Activated T-cell treated with anti-CD3 and anti-CD28 coated beads, Interleukin-2, amount 50 U/mL, for 72 hours (primary cell): ENCODE measurements around the gene EIF4G1. TPM values are rescaled to one million over a fixed set of nuclear protein-coding genes. Genes with fewer than 3 reads are reported as not detected.
A peak's percentile ranks its signal among the peaks of the same experiment; 100 is the strongest.

ENCODE experiments used
- ATAC-seq, 2 donors: fragments of 150-1000 bp; cut with Tn5 transposase; replicated peaks in 1 of 2; 2 replicates each; pipeline ENCODE4 v1.10.0; 2021; ENCODE audit warnings: moderate library complexity in 2 of 2, mild to moderate bottlenecking in 1 of 2
- DNase-seq, 2 donors: peaks; one replicate each; pipeline ENCODE4 v3.0.0; 2021 to 2022; ENCODE audit warnings: mixed read lengths in 1 of 2
- H3K27ac Mint-ChIP-seq: one replicate; pipeline ENCODE4 v1.8.0; 2022; ENCODE audit warnings: mild to moderate bottlenecking, moderate library complexity, mixed read lengths
- H3K27me3 Mint-ChIP-seq: one replicate; pipeline ENCODE4 v1.8.0; 2022; ENCODE audit warnings: low read depth, mixed read lengths
- H3K36me3 Mint-ChIP-seq, 2 donors: one replicate each; pipeline ENCODE4 v1.8.0; 2022; ENCODE audit warnings: mixed read lengths in 2 of 2, mild to moderate bottlenecking in 1 of 2; ENCODE audit not compliant: insufficient read depth in 2 of 2
- H3K4me1 Mint-ChIP-seq: one replicate; pipeline ENCODE4 v1.8.0; 2022; ENCODE audit warnings: low read depth, mixed read lengths
- H3K4me3 Mint-ChIP-seq, 2 donors: one replicate each; pipeline ENCODE4 v1.8.0; 2022; ENCODE audit warnings: mild to moderate bottlenecking in 2 of 2, mixed read lengths in 2 of 2, moderate library complexity in 2 of 2
- H3K9me3 Mint-ChIP-seq, 2 donors: one replicate each; pipeline ENCODE4 v1.8.0; 2022; ENCODE audit warnings: mixed read lengths in 2 of 2
- total RNA-seq, 2 donors: library from RNA; stranded (reverse); gene quantifications; one replicate each; pipeline ENCODE4 v1.2.3, GENCODE V29; 2022

Gene EIF4G1
- total RNA-seq, 2 donors from 2014 or later: 274 to 305 TPM

DNA sequence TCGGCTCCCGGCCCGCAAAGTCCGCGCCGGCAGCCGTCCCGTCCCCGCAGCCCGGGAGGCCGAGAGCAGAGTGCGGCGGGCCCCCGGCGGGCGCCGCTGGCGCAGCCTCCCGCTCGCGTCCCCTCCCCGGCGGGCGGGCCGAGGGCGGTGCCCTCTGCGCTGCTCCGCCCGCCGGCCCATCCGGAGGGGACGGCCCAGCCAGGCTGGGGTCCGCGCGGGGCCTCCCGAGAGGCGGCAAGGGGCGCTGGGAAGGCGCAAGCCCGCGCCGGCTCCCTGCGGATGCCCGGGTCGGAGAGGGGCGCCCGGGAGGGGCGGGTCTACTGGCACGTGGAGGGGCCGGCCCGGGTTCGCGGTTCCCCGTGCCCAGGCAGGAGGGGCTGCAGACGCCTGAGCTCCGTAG lies 47.1 kb downstream of the EIF4G1 start, which contains the start of the genes CLCN2 and POLR2H:
Gene CLCN2, minus strand, starts transcription at position 74 of the 400 bp plus-strand sequence. CDS start 126 bp downstream, outside the sequence.
Gene POLR2H, plus strand, starts transcription at position 179 of the 400 bp plus-strand sequence. CDS start 1,783 bp downstream, outside the sequence.
- peak; percentile 64 to 65 for DNase-seq
- peaks cover 33% of the 10 kb centered on the region for H3K4me1 Mint-ChIP-seq
- H3K27ac Mint-ChIP-seq: peak within 1 kb of the TSS; percentile 14
- peaks cover 9 to 10% of the 10 kb centered on the region in 2 donors for H3K36me3 Mint-ChIP-seq
- no peaks in the 10 kb centered on the region for H3K27me3 Mint-ChIP-seq
- ATAC-seq: peak; percentile 51 to 54
- H3K9me3 Mint-ChIP-seq: no peaks in the 10 kb centered on the region
- peak within 1 kb of the TSS; percentile 77 to 91 for H3K4me3 Mint-ChIP-seq

DNA sequence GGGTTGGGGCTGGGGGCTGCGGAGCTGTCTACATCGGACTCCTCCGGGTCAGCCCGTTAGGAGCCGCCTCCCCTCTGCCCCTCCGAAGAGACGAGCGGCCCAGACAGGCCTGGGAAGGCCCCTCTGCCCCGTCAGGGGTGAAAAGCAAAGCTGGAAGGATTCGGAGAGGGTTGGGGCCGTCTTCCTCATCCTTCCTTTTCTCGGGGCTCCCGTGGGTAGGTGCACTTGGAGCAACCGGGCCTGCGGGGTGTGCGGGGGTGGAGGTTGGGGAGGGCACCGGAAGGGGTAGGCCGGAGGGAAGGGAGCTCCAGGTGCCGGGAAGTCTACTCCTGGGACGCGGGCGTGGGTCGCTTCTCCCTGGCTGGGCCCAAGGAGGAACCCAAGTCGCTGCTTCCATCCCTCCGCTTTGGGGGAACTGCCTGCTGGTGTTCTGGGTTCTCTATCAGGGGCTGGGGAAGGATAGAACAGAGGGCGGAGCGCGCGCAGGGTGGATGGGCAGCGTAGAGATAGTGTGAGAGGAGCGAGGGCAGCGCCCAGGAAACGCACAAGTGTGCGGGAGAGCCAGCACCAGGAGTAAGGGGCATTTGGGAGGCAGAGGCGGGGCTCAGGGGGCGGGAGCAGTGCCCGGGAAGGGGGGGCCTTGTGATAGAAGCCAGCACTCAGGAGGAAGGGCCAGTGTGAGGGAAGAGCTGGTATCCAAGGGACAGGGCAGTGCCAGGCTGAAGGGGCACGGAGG lies 47.7 kb downstream of the EIF4G1 start:
- Mint-ChIP-seq H3K4me3 (peak overlapping the region; percentile 77 to 91), H3K27me3 (no peaks in the 10 kb centered on the region), H3K27ac (peak overlapping the region; percentile 14), H3K4me1 (peaks cover 39% of the 10 kb centered on the region), H3K36me3 (peaks cover 9 to 15% of the 10 kb centered on the region in 2 donors), H3K9me3 (no peaks in the 10 kb centered on the region)
- ATAC-seq: peak; percentile 25 to 27
- DNase-seq: peak; percentile 50 to 65

DNA sequence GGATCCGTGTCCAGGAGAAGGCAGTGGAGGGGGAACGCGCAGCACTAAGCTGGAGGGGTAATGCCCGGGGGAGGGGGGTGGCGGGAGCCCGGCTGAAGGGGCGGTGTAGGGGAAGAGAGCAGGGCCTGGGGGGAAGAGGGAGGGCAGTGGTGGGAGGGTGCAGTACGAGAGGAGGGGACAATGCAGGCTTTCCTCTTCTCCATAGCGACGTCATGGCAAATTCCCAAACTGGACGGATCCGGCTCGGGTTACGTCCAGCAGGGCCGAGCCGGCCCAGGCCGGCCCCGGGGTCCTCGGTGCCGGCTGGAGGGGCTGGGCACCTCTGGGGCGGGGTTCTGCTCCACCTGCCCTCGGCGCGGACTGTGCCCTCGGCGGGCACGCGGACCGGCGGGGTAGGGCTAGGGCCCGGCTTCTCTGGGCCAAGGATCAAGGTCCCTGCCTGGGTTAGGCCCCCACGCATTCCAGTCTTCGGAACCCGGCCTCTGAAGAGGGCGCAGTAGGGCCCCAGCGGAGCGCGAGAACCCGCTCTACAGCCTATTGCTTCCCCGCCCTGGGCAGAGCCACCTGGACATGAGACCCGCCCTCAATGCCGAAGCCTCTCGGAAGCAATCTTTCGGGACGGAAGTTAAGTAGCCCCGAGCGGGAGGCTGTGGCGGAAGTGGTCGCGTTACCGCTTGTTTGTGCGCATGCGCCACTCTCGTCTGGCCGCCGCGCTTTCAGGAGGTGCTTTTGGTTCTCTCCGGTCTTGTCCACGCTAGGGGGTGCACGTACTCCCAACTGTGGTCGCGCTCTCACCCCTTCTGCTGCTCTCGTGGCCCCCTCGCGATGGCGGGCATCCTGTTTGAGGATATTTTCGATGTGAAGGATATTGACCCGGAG lies 48.5 kb downstream of the EIF4G1 start:
- peaks cover 41% of the 10 kb centered on the region for H3K4me1 Mint-ChIP-seq
- H3K9me3 Mint-ChIP-seq: no peaks in the 10 kb centered on the region
- H3K4me3 Mint-ChIP-seq: peak overlapping the region; percentile 77 to 91
- H3K27me3 Mint-ChIP-seq: no peaks in the 10 kb centered on the region
- peak overlapping the region; percentile 90 for H3K27ac Mint-ChIP-seq
- peaks cover 11 to 23% of the 10 kb centered on the region in 2 donors for H3K36me3 Mint-ChIP-seq
- ATAC-seq: peak; percentile 87 to 90
- peak; percentile 96 to 98 for DNase-seq

DNA sequence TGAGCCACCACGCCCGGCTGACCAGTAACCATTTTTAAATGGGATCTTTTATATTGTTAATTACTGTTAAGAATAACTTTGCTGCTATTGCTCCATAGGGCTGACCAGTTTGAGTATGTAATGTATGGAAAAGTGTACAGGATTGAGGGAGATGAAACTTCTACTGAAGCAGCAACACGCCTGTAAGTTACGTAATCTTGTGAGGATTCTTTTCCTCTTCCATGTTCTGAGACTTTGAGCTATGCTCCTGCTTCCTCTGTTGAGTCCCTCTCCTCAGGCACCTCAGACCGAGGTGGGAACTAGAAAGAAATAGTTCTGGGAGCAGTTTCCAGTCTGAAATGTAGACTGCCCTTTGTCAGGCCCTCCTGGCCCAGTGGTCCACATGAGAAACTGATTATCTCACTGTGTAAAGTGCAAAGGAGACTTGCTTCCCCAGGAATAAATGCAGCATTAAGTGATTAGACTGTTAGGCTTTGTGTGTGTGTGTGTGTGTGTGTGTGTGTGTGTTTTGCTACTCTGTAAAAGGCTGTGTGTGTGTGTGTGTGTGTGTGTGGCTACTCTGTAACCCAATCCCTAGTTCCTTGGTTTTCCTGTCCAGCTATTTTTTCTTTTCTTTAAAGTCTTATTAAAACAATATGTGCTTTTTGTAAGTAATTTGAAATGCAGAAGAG lies 52.3 kb downstream of the EIF4G1 start:
- H3K27ac Mint-ChIP-seq: peak overlapping the region; percentile 25
- H3K36me3 Mint-ChIP-seq: peaks cover 14 to 29% of the 10 kb centered on the region in 2 donors
- no peak for DNase-seq

DNA sequence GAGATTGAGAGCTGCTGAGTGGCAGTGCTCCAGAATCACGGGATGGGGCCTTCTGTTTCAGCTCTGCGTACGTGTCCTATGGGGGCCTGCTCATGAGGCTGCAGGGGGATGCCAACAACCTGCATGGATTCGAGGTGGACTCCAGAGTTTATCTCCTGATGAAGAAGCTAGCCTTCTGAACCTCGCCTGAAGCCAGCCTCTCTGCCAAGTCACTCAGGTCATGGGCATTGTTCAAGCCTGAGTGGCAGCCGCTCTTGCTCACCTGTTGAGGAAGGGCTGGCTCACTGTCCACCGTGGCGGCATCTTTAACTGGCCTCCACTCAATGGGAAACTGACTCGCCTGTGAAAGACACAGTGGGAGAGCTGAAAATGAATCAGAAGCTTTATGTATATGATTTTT lies 53.7 kb downstream of the EIF4G1 start:
- ATAC-seq (no peak), DNase-seq (no peak)
- no peaks in the 10 kb centered on the region for H3K9me3 Mint-ChIP-seq
- peaks cover 13 to 29% of the 10 kb centered on the region in 2 donors for H3K36me3 Mint-ChIP-seq
- peaks cover 38% of the 10 kb centered on the region for H3K4me1 Mint-ChIP-seq
- H3K27ac Mint-ChIP-seq: peak overlapping the region; percentile 2
- H3K27me3 Mint-ChIP-seq: no peaks in the 10 kb centered on the region
- no peak overlapping the region for H3K4me3 Mint-ChIP-seq

More for the DNA sequence above, 52.3 kb downstream of the EIF4G1 start:
- H3K4me3 Mint-ChIP-seq: no peak overlapping the region
- no peak for ATAC-seq
- peaks cover 33% of the 10 kb centered on the region for H3K4me1 Mint-ChIP-seq
- no peaks in the 10 kb centered on the region for H3K9me3 Mint-ChIP-seq
- no peaks in the 10 kb centered on the region for H3K27me3 Mint-ChIP-seq

DNA sequence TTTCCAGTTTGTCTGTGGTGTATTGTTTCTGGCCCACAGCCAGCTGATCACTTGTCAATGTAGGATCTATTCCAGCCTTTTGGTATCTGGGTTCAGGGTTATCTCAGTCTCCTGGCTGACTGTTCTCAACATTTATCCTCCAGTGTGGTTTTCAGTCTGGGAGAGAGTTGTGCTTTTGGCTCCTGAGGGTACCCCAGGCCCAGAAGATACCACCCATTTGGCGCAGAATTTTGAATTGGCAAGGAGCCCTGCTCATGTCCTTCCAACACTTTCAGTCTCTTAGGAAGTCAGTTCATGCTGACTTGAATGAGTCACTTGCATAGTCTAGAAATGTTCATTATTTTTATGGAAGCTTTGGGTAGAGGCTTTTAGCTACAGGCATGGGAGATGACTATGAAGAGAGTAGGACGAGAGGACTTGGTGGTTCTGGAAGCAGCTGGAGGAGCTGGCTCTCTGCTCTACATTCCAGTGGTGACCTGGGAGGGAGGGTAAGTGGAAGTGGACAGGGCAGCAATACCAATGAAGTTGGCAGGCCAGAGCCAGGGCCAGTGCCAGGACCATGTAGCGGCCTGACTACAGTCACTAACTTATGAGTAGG lies 54.3 kb downstream of the EIF4G1 start:
- no peaks in the 10 kb centered on the region for H3K9me3 Mint-ChIP-seq
- ATAC-seq: no peak
- H3K4me3 Mint-ChIP-seq: no peak overlapping the region
- peaks cover 38% of the 10 kb centered on the region for H3K4me1 Mint-ChIP-seq
- H3K27me3 Mint-ChIP-seq: no peaks in the 10 kb centered on the region
- peaks cover 13 to 27% of the 10 kb centered on the region in 2 donors for H3K36me3 Mint-ChIP-seq
- peak overlapping the region; percentile 7 for H3K27ac Mint-ChIP-seq
- no peak for DNase-seq

DNA sequence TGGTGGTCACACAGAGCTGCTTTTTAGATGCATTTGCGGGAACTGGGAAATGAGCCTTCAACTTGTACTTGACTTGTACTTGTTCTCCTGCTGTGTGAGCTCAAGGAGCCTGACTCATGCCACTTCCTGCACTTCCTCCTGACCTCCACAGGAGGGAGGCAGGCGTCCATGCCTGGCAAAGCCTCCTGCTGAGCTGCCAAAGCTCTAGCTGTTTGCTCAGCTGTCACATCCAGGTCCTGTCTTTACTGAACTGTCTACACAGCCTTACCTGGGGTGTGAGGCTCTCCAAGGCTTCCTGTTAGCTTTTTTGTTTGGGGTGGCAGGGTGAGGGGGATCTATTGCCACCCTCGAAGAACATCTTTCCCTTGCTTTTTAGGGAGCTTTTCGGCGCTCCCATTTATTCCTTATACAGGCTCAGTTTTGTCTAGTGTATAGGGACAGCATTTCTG lies 57.2 kb downstream of the EIF4G1 start:
- peaks cover 6 to 19% of the 10 kb centered on the region in 2 donors for H3K36me3 Mint-ChIP-seq
- ATAC-seq: peak; percentile 86 to 88
- no peaks in the 10 kb centered on the region for H3K9me3 Mint-ChIP-seq
- H3K27ac Mint-ChIP-seq: no peak overlapping the region
- peaks cover 12% of the 10 kb centered on the region for H3K27me3 Mint-ChIP-seq
- DNase-seq: peak; percentile 65
- no peak overlapping the region for H3K4me3 Mint-ChIP-seq
- peaks cover 18% of the 10 kb centered on the region for H3K4me1 Mint-ChIP-seq

DNA sequence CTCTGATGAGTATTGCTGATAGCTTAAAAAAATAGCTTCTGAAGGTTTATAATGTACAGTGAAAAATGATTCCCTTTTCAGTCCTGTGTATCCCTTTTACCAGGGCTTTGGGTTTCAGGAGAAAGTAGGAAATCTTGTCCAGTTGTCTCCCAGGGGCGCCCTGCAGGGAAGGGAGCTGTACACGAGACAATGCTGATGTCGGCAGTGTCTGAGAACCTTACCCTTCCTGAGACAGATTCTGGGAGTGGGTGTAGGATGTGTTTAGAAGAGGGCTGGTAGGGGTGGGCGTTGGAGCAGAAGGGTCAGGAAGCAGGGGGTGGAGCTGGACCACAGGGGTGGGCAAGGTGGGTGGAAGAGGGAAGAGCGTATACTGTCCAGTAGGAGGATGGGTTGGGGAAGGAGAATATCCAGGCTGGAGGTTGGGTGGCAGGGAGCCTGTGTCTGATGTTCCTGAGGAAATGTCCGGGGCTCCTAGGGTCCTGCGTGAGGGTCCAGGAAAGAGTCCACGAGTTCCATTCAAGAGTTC lies 58.0 kb downstream of the EIF4G1 start:
- ATAC-seq: no peak
- Mint-ChIP-seq H3K4me3 (no peak overlapping the region), H3K27ac (no peak overlapping the region), H3K27me3 (peaks cover 20% of the 10 kb centered on the region), H3K36me3 (peaks cover 6 to 12% of the 10 kb centered on the region in 2 donors), H3K9me3 (no peaks in the 10 kb centered on the region), H3K4me1 (peaks cover 11% of the 10 kb centered on the region)
- DNase-seq: no peak

DNA sequence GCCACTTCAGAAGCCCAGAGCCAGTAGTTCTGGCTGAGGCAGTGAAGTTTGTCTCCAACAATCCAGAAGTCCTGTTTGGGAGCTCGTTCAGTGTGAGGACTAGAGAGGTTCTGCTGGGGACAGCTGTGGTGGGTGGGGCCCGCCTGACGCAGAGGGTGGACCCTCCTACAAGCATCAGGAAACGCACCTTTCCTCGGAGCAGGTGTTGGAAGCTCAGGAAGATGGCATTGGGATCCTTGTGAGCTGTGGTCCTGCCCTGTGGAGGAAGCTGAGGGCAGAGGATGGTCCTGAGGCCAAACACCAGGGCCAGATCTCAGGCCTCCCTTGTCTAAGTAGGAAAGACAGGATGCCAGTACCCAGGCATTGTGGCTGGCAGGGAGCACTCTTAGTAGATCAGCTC lies 58.5 kb downstream of the EIF4G1 start:
- Mint-ChIP-seq H3K9me3 (no peaks in the 10 kb centered on the region), H3K27me3 (peaks cover 25% of the 10 kb centered on the region), H3K4me3 (no peak overlapping the region), H3K27ac (no peak overlapping the region), H3K36me3 (peaks cover 4 to 7% of the 10 kb centered on the region in 2 donors), H3K4me1 (peaks cover 11% of the 10 kb centered on the region)
- DNase-seq: no peak
- no peak for ATAC-seq

DNA sequence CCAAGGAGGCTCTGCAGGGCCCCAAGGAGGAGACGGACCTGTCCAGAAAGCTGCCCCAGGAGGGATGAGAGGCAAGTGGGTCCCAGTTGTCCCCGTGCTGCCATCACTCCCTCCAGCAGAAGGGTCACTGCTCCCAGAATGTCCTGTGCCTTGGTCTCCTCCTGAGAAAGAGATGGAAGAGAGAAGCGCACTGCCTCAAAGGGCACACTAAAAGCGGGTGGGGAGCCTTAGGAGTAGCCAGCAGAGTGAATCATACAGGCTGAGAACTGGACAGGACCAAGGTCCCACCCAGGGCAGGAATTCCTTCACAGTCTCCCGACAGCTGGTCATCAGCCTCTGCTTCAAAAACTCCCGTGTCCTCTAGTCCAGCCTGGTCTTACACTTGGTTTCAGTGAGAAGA lies 59.0 kb downstream of the EIF4G1 start:
- no peak overlapping the region for H3K4me3 Mint-ChIP-seq
- H3K27me3 Mint-ChIP-seq: peaks cover 30% of the 10 kb centered on the region
- H3K27ac Mint-ChIP-seq: no peak overlapping the region
- no peak for ATAC-seq
- no peak for DNase-seq
- H3K36me3 Mint-ChIP-seq: peaks cover 3 to 4% of the 10 kb centered on the region in 2 donors
- no peaks in the 10 kb centered on the region for H3K9me3 Mint-ChIP-seq
- H3K4me1 Mint-ChIP-seq: peaks cover 11% of the 10 kb centered on the region

DNA sequence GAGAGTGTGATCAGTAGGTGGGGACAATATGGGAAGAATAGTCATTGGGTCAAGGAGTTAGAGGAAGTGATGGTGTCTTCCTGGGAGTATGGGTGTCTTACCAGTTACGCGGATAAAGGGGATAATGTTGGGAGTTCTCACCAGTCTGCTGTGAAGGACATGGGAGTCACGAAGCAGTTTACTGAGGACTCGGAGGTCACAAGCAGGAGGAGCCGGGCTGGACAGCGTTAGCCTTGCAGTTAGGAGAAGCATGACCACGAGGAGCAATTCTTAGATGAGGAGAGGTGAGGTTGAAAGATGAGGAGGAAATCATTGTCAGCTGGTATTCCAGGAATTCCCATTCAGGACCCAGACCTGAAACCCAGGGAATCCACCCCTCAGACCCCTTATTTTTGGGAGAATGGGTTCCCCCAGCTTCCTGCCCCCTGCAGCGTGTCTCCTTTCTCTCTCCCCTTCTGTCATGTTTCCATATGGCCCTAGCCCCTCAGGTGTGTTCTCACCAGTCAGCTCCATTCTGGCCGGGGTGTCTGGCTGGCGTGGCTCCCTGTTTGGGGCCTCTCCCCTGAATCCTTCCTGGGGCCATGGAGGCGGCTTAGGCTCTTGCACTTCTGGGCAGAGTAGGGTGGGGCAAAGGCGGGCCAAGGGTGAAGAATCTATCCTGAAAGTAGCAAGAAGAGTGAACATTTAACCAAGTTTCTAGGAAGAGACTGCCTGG lies 61.5 kb downstream of the EIF4G1 start:
- no peak for DNase-seq
- Mint-ChIP-seq H3K4me1 (peaks cover 11% of the 10 kb centered on the region), H3K27me3 (peaks cover 42% of the 10 kb centered on the region), H3K27ac (no peak overlapping the region), H3K4me3 (no peak overlapping the region), H3K36me3 (peaks cover 0 to 4% of the 10 kb centered on the region in 2 donors), H3K9me3 (no peaks in the 10 kb centered on the region)
- ATAC-seq: no peak

DNA sequence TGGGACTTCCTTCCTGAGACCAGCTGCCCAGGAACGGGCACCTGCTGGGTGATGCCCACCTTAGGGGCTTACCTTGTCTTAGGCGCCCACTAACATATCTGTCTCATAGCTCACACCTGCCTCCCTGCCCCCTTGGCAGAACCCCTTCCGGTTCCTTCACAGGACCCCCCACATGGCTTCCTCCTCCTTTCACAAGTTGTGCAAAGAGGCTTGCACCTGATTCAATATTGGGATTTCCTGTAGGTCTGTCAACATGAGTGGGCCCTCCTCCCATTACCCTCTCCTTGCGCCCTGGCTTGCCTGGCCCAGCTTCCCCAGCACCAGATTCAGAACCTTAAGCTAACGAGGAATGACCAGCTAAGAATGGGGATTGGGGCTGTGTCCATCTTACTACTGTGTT lies 63.0 kb downstream of the EIF4G1 start:
- Mint-ChIP-seq H3K27ac (no peak overlapping the region), H3K27me3 (peaks cover 43% of the 10 kb centered on the region), H3K4me3 (no peak overlapping the region), H3K36me3 (peaks cover 0 to 4% of the 10 kb centered on the region in 2 donors), H3K4me1 (no peaks in the 10 kb centered on the region), H3K9me3 (no peaks in the 10 kb centered on the region)
- ATAC-seq: no peak
- DNase-seq: no peak
